Epidermal melanocyte (primary cell): ENCODE results near the gene TIMM13.

Experiments
- DNase-seq: peaks from one replicate; pipeline ENCODE4 v3.0.0; 2011; ENCODE audit warnings: low spot score; ENCODE audit not compliant: insufficient read length

The TIMM13 gene

DNA sequence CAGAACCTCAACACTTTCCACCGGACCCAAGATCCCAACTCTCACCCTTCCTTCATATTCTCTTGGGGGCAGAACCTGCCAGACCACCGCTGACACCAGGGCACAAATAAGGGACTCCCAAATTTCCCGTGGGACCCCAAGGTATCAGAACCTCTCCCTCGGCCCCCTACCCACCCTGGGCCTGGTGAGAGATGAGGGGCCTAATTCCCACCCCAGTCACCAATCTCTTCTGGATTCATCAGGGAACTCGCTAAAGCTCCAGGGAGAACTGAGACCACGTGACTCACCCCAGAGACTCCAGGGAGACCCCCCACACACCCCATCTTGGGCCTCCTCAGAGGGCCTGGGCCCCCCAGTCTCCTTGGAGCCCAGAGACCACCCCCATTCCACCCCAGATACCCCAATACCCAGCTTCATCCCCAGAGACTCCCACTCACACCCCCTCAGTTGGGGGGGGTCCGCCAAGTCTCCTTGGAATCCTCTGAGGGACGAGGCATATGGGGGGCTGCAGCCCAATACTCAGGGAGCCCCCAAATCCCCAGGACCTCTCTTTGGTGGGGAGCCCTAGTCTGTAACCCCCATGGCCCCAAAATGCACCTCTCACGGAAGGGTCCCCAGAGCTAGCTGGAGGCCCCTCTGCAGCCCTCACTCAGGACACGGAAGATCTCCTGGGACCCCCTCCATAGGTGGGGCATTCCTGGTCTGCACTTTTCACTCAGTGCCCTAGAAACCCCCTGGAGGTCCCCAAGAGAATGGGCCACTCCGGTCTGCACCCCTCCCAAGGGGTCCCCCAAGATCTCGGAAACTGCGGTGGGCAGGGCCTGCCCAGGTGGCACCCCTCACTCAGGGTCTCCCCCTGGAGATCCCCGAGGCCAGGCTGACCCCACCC is 27.8 kb upstream of the TIMM13 start:
- no peak for DNase-seq

DNA sequence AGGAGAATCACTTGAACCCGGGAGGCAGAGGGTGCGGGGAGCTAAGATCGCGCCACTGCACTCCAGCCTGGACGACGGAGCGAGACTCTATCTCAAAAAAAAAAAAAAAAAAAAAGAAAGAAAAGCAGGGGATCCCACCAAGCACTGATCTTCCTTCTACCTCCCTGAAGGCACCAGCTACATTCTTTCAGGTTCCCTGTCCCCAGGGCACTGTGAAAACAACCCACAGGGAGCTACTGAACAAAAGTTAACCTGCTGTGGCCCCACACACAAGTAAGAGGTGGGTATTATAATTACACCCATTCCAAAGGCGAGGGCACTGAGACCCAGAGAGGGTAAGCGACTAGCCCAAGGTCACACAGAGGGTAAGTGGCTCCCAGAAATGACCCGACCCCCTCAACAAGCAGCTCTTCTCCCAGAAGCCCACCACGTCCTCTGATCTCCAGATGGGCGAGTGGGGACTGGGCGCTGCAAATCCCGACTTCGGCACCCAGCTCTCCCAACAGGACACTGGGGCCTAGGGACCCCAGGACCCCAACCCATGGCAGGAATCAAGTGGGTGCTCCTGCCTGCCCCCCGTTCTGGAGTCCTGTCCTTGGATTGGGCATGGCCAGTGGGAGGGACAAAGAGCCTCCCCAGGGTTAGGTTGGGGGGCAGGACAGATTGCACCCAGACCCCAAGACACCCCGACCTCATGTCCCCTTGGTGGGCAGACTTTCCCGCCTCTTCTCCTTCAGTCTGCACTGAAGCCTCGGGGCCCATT is 27.0 kb upstream of the TIMM13 start:
- DNase-seq, result no peak

DNA sequence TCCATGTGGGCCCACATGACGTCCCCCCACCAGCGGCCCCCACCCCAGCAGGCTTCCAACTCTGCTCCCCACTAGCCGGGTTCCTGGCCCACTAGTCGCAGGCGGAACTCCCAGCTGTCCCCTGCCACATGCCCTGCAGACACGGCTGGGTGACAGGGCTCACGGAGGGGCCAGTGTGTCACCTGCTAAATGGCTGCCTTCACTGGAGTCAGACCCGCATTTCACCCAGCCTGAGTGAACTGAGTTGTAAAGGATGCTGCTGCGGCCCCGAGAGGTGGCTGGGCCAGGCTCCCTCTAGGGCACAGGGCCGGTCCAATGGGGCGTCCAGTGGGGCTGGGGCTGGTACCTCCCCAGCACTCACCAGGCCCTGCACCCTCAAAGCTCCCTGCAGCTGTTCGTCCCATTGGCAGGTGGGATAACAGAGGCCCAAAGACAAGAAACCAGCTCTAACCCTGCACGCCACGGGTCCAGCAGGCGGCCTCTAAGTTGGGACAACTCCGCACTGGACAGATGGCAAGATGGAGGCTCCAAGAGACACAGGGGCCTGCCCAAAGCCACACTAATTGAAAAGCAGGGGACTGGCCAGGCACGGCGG is 26.1 kb upstream of the TIMM13 start:
- DNase-seq, result no peak

DNA sequence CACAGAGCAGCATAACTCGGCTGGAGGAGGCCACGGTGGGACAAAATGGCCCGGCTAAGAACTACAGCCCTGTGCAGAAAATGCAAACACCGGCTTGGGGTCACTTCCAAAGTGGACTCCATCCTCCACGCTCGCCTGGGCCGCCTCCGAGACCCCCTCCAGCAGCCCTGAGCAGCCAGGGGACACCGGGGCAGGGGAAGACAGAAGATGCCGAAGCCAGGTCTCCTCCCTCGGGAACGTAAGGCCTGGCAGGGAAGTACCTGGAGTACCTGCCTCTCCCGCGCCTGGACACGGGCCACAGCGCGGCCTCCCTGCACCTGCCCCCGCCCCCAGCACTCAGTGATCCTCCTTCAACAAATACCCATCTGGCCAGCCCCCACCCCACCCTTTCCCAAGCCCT is 24.4 kb upstream of the TIMM13 start:
- no peak for DNase-seq

DNA sequence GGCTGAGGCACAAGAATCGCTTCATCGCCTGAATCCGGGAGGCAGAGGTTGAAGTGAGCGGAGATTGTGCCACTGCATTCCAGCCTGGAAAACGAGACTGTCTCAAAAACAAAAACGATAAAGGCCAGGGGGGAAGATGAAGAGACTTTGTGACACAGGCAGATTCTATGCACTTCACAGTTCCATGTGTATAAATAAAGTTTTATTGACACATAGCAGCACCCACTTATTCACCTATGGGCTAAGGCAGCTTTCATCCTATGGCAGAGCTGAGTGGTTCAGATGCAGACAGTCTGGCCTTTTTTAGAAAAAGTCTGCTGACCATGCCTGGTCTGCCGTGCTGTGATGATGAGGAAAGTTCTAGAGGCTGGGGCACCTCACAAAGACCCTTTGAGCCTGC is 23.8 kb upstream of the TIMM13 start:
- no peak for DNase-seq

DNA sequence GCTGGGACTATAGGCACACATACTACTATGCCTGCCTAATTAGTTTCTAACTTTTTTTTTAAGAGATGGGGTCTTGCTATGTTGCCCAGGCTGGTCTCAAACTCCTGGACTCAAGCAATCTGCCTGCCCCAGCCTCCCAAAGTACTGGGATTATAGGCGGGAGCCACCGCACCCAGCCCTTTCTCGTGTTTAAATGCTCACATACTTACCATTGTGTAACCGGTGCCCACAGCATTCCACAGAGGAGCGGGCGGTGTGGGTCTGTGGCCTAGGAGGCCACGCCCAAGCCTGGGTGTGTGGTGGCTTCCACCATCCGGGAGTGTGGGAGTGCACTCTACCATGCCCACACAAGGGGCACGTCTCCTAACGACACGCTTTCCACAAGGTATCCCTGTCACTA is 21.6 kb upstream of the TIMM13 start:
- DNase-seq, result no peak

DNA sequence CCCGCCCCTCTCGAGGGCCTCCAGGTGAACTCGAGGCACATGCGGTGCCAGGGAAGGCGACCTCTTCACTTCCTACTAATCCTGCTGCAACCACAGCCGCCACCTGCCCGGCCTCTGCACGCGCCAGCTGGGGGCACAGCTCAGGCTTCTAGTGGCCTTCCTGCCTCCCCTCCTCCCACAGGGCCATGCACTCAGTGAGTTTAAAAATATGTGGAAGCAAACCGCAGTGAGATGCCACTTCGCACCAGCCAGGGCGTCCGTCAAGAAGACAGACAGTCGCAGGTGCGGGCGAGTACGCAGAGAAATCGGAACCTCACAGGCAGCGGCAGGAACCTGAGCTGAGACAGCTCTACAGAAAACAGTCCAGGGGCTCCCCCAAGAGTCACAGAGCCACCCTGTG is 19.0 kb upstream of the TIMM13 start:
- DNase-seq, result no peak

DNA sequence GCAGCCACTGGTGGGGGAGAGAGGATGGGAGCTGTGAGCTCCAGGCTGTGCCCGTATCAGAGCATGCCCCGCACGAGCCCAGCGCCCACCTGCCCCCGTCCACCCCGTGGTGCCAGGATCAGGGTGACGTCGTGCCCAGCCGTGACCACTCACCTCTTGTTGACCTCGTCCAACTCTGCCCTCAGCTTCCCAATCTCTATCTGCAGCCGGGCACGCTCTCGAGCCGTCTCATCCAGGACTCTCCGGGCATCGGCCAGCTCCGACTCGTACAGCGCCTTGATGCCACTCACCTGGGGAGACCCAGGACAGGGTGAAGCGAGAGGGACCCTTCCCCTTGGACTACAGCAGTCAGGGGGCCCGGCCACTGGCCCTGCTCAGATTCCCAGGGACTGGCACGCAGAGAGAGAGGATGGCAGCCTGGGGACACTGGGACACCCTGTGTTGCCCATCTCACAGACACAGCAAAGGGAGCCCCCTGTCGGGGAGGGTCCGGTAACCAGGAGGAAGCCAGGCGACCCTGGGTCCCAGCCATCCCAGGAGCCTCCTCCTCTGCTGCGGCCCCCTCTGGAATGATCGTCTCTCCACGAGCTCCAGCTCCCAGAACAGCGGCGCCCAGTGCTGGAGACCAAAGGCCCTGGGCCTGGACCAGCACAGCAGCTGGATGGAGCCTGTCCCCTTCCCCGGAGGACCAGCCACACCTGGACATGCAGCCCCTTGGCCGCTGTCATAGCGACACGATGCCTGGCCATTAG is 17.0 kb upstream of the TIMM13 start:
- no peak for DNase-seq

DNA sequence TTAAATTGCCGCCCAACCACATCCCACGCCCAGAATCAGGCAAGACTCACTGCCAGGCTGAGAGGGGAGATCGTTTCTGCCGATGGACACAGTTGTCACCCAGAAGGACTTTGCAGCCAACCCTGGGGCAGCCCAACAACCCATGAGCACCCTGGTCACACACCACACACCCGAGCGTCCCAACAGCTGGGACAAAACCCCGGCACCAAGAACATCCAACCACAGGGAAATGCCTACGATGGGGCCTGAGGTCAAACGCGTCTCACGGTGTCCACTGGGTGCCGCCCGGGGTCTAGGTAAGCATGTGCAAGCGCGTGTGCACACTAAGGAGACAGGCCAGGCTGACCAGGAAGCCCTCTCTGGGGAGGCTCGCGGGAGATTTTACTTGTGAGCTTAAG is 16.4 kb upstream of the TIMM13 start:
- no peak for DNase-seq

DNA sequence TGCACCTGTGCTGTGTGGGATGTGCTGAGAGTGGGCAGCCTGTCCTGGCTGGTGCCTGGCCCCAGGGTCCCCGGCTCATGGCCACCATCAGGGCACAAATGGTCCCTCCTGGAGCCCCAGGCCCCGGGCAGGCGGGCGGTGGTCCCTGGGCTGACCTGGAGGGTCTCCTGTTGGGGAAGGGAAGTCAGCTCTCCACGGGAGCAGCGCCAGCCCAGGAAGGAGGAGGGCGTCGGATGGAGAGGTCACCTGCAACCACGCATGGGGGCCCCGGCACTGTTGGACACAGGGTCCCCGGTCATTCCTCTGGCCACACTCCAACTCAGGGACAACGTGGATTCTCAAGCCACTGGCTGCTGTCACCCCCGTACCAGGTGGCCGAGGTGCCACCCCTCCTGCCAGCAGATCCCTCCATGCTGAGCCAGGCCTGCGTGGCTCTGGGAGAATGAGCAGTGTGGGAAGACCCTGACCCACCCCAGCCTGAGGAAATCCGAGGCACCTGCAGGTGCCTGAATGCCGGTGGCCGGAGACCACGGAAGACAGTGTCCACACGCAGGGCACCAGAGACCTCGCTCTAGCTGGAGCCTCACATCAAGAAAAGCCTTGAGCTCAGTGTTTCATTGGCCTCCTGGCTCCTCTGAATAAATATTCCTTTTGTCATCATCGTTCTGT is 15.9 kb upstream of the TIMM13 start:
- DNase-seq, result no peak

DNA sequence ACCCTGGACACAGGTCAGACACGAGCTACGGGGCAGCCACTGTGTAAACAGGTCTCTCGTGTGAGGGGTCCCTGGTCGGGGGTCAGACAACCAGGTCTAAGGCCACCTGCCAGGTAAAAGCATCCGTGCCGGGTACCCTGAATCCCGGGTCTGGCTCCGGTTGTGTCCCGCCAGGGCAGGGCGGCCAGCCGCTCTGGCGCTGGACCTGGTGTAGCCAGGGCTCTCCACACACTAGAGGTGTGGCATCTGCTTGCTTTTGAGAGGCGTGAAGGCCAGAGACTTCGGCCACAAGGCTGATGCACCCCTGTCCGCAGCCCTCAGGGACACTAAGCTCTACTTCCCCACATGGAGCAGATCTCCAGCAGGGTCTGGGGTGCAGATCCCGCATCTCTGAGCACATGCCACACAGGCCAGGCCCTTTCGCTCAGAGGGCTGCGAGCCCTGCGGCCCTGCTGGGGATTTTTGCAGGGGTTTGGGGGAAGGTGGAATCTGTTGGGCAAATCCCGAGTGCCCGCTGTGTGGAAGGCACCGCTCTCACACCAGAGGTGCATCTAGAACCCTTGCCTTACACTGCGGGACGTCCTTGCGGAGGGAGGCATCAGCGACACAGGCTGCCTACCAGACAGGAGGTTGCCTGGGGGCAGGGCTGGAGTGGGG is 13.8 kb upstream of the TIMM13 start:
- DNase-seq, result no peak

DNA sequence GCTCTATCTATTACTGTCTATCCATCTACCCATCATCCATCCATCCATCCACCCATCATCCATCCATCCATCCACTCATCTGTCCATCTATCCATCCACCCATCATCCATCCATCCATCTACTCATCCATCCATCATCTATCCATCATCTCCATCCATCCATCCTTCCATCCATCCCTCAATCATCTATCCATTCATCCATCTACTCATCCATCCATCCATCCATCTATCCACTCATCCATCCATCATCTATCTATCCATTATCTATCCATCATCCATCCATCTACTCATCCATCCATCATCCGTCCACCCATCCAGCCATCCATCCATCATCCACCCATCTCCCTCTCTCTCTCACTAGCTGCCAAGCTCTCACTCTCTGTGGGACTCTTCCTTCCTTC is 13.1 kb upstream of the TIMM13 start:
- no peak for DNase-seq

DNA sequence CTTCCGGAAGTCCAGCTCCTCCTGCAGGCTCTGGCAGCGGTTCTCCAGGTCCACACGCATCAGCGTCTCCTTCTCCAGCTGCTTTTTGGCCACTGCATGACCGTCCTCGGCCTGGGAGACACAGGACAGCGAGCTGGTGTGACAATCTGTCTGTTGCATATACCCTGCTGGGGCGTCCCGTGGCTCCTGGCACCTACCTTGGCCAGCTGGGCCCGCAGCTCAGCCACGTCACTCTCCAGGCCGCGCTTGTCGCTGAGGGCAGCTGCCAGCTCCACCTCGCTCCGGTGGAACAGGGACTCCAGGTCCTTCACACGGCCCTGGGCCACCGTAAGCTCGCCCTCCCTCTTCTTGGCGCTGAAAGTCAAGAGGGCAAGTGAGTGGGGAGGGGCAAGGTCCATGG is 10.8 kb upstream of the TIMM13 start:
- DNase-seq, result no peak

DNA sequence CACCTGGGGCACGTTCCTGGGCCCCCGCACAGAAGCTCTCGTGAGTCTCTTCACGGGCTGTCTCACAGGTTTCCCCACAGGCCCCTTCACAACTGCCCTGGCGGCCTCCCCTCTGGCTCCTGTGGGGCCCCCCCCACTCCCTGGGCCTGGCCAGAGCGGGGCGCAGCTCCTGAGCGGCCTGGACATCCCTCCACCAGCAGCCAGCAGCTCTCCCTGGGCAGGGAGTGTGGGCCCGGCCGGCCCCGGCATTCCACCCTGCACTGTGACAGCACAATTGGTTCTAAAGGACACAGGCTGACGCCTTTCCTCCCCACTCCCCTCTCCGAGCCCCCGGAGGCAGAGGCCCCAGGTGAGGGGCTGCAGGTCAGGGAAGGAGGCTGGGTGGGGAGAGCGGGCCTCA is 9.5 kb upstream of the TIMM13 start:
- DNase-seq, result no peak

DNA sequence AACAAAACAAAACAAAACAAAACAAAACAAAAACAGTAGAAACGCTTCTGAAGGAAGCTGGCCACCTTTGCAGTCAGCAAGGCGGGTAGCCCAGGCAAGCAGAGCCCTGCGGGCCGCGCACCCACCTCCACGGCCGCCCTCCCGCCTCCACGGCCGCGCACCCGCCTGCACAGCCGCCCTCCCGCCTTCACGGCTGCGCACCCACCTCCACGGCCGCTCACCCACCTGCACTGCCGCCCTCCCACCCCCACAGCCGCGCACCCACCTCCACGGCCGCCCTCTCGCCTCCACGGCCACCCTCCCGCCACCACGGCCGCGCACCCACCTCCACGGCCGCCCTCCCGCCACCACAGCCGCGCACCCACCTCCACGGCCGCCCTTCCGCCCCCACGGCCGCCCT is 9.0 kb upstream of the TIMM13 start:
- DNase-seq, result no peak

DNA sequence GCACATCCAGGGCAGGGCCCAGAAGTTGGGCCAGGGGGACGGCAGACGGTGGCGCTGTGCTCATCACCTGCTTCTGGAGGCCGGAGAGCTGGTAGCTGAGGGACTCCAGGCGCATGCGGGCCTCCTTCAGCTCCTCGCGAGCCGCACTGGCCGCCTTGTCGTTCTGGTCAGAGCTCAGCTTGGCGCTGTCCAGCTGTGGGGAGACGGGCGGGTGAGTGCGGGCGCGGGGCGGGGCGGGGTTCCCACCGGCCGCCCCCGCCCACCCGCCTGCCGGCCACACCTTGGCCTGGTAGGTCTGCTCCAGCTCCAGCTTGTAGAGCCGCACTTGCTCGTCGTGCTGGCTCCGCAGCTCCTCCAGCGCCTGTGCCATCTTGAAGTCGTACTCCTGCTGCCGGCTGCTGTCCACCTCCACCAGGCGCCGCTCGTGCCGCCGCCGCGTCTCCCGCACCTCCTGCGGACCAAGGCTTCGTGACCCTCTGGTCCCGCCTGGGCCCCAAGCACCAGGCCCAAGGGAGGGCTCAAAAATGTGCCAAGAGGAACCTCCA is 7.4 kb upstream of the TIMM13 start:
- DNase-seq, result no peak

DNA sequence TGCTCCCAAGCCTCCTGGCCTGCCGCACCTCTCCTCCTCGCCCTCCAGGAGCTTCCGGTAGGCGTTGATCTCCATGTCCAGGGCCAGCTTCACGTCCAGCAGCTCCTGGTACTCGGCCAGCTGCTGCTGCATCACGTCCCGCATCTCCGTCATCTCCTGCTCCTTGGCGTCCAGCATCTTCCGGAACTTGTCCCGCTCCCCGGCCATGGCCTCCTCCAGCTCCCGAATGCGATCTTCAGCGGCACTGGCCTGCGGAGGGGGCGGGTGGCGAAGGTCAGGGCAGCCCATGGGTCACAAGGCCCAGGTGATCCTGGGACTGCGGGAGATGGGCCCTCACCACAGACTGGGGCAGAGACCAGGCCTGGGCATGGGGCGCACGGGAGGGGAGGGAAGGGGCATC is 6.9 kb upstream of the TIMM13 start:
- no peak for DNase-seq

DNA sequence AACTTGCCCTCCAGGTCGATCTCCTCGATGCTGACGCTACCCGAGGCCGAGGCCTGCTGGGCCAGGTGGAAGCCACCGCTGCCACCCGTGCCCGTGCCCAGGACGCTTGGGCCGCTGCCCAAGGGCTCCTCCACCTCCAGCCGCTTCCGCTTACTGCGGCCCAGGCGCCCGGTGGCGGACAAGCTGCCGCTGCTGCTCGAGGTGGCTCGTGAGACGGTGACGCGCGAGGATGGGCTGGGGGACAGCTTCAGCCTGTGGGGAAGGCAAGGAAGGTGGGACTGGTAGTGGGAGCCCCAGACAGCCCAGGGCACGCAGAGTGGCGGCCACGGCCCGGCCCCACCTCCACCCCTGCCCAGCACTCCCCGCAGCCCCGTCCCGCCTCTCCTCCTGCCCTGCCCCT is 6.5 kb upstream of the TIMM13 start:
- no peak for DNase-seq

DNA sequence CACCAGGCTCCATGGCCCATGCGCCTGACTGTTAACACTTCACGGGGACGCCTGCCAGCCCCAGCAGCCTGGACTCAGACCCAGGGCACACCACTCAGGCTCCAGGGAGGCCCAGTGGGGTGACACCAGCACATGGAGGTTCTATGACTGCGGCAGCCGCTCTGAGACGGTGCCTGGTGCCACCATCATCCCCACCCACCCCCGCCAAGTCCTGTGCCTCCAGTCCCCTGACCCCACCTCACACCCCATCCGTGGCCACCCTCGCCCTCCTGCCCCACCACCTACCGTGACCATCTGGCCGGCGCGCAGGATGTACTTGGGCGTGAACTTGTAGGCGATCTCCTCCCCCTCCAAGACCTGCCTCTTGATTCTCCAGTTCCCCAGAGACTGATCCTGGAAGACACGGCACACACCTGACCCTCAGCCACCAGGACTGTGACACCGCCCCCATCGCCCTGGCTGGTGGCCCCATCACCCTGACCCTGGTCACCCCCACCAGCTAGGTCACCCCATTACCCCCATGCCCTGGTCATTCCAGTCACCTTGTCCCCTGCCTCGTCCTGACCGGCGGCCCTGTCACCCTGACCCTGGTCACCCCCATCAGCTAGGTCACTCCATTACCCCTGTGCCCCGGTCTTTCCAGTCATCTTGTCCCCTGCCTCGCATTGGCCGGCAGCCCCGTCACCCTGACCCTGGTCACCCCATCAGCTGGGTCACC is 4.9 kb upstream of the TIMM13 start:
- no peak for DNase-seq
